SK-N-SH treated with all-trans-retinoic acid at 6 μM for 48 hours (cell line): ENCODE data around the gene KYAT1.

Source experiments
- ATAC-seq: fragments of 200-7000 bp; cut with Tn5 transposase; 3 replicates; pipeline ENCODE4 v1.9.1; 2020; ENCODE audit warnings: mild to moderate bottlenecking, moderate library complexity
- ARNTL ChIP-seq: fragments of 450-650 bp; formaldehyde crosslinking; IDR thresholded peaks from 2 replicates; pipeline ENCODE4 v1.5.0; 2020; ENCODE audit warnings: low read depth, mild to moderate bottlenecking, moderate library complexity, borderline replicate concordance
- BACH2 ChIP-seq: fragments of 250-450 bp; sonication (Bioruptor Pico); IDR thresholded peaks from 2 replicates; pipeline ENCODE4 v1.9.0; 2021; ENCODE audit warnings: mild to moderate bottlenecking, borderline replicate concordance
- CREB5 ChIP-seq: fragments of 250-450 bp; sonication (Bioruptor Pico); IDR thresholded peaks from 2 replicates; pipeline ENCODE4 v1.5.1; 2020; ENCODE audit warnings: low read depth, mild to moderate bottlenecking, moderate library complexity
- CSDC2 ChIP-seq: fragments of 250-450 bp; sonication (Bioruptor Pico); IDR thresholded peaks from 2 replicates; pipeline ENCODE4 v1.5.0; 2020; ENCODE audit warnings: mild to moderate bottlenecking, moderate library complexity
- CSRNP3 ChIP-seq: fragments of 250-450 bp; sonication (Bioruptor Pico); IDR thresholded peaks from 2 replicates; pipeline ENCODE4 v1.5.1; 2021; ENCODE audit warnings: mild to moderate bottlenecking, moderate library complexity
- ESRRG ChIP-seq: fragments of 250-450 bp; sonication (Bioruptor Pico); IDR thresholded peaks from 2 replicates; pipeline ENCODE4 v1.6.1; 2021; ENCODE audit warnings: mild to moderate bottlenecking
- GLIS3 ChIP-seq: fragments of 250-450 bp; sonication (Bioruptor Pico); IDR thresholded peaks from 2 replicates; pipeline ENCODE4 v1.5.0; 2020; ENCODE audit warnings: mild to moderate bottlenecking, moderate library complexity
- ISL1 ChIP-seq: fragments of 250-450 bp; sonication (Bioruptor Pico); IDR thresholded peaks from 2 replicates; pipeline ENCODE4 v2.1.2; 2022; ENCODE audit warnings: mild to moderate bottlenecking, moderate library complexity
- OSR1 ChIP-seq: fragments of 250-450 bp; sonication (Bioruptor Pico); IDR thresholded peaks from 2 replicates; pipeline ENCODE4 v1.8.0; 2022; ENCODE audit warnings: moderate library complexity, mild to moderate bottlenecking, inconsistent platforms
- PATZ1 ChIP-seq: fragments of 250-450 bp; sonication (Bioruptor Pico); IDR thresholded peaks from 2 replicates; pipeline ENCODE4 v1.8.0; 2020; ENCODE audit warnings: mild to moderate bottlenecking, moderate library complexity, borderline replicate concordance
- POU6F1 ChIP-seq: fragments of 250-450 bp; sonication (Bioruptor Pico); IDR thresholded peaks from 2 replicates; pipeline ENCODE4 v1.8.0; 2021; ENCODE audit warnings: low read depth, mild to moderate bottlenecking, moderate library complexity, borderline replicate concordance
- PPARA ChIP-seq: fragments of 250-450 bp; sonication (Bioruptor Pico); IDR thresholded peaks from 2 replicates; pipeline ENCODE4 v1.5.0; 2020; ENCODE audit warnings: mild to moderate bottlenecking, borderline replicate concordance
- RARB ChIP-seq: fragments of 250-450 bp; sonication (Bioruptor Pico); IDR thresholded peaks from 2 replicates; pipeline ENCODE4 v1.8.0; 2021; ENCODE audit warnings: mild to moderate bottlenecking, moderate library complexity
- TCF4 ChIP-seq: fragments of 250-450 bp; sonication (Bioruptor Pico); IDR thresholded peaks from 2 replicates; pipeline ENCODE4 v1.8.0; 2021; ENCODE audit warnings: mild to moderate bottlenecking, moderate library complexity, borderline replicate concordance
- TOX ChIP-seq: fragments of 250-450 bp; sonication (Bioruptor Pico); IDR thresholded peaks from 2 replicates; pipeline ENCODE4 v1.8.0; 2021; ENCODE audit warnings: mild to moderate bottlenecking, moderate library complexity, borderline replicate concordance
- TSHZ2 ChIP-seq: fragments of 250-450 bp; sonication (Bioruptor Pico); IDR thresholded peaks from 2 replicates; pipeline ENCODE4 v1.5.0; 2020; ENCODE audit warnings: mild to moderate bottlenecking, moderate library complexity
- ZC3H10 ChIP-seq: fragments of 250-450 bp; sonication (Bioruptor Pico); IDR thresholded peaks from 2 replicates; pipeline ENCODE4 v1.5.1; 2021; ENCODE audit warnings: mild to moderate bottlenecking, moderate library complexity
- ZFP3 ChIP-seq: fragments of 250-450 bp; sonication (Bioruptor Pico); IDR thresholded peaks from 2 replicates; pipeline ENCODE4 v1.5.0; 2020; ENCODE audit warnings: mild to moderate bottlenecking, moderate library complexity
- ZNF565 ChIP-seq: fragments of 450-650 bp; formaldehyde crosslinking; conservative IDR thresholded peaks from 2 replicates; pipeline ENCODE4 v1.5.0; 2020; ENCODE audit warnings: low read depth, mild to moderate bottlenecking, moderate library complexity
- ZNF70 ChIP-seq: fragments of 450-650 bp; formaldehyde crosslinking; IDR thresholded peaks from 2 replicates; pipeline ENCODE4 v1.5.0; 2020; ENCODE audit warnings: mild to moderate bottlenecking, moderate library complexity
- ZNF8 ChIP-seq: fragments of 450-650 bp; formaldehyde crosslinking; IDR thresholded peaks from 2 replicates; pipeline ENCODE4 v1.5.0; 2020; ENCODE audit warnings: mild to moderate bottlenecking, moderate library complexity

KYAT1 gene

GRCh38 chr9:128835246-128836210 lies 46.2 kb downstream of the KYAT1 start (continued):
- TF ChIP-seq PATZ1 (CRISPR knock-in tag) (no peak), ISL1 (CRISPR knock-in tag) (no peak), GLIS3 (CRISPR knock-in tag) (no peak)

GRCh38 chr9:128833696-128834095 lies 48.1 kb downstream of the KYAT1 start:
- no peak for TF ChIP-seq ZC3H10 (CRISPR knock-in tag)
- TF ChIP-seq ISL1 (CRISPR knock-in tag) = no peak
- TF ChIP-seq TSHZ2 (CRISPR knock-in tag) = no peak
- no peak for TF ChIP-seq BACH2
- no peak for TF ChIP-seq ZFP3
- no peak for TF ChIP-seq ZNF70 (CRISPR knock-in tag)
- TF ChIP-seq OSR1 (CRISPR knock-in tag) = no peak
- TF ChIP-seq PPARA (CRISPR knock-in tag) = no peak
- no peak for TF ChIP-seq ZNF565 (CRISPR knock-in tag)
- TF ChIP-seq TCF4 (CRISPR knock-in tag) = no peak
- TF ChIP-seq ARNTL (CRISPR knock-in tag) = no peak
- TF ChIP-seq CREB5 (CRISPR knock-in tag) = no peak
- ATAC-seq = no peak

GRCh38 chr9:128829477-128830251 lies 52.1 kb downstream of the KYAT1 start, which contains the start of gene SPOUT1:
Gene SPOUT1, minus strand, starts transcription at chr9:128829794. Its CDS starts 14 bp downstream, at chr9:128829780.
- TF ChIP-seq TOX (CRISPR knock-in tag) (no peak), ESRRG (CRISPR knock-in tag) (no peak), PPARA (CRISPR knock-in tag) (no peak), BACH2 (no peak), CSDC2 (CRISPR knock-in tag) (no peak), CSRNP3 (no peak), ZNF565 (CRISPR knock-in tag) (no peak), ARNTL (CRISPR knock-in tag) (no peak), PATZ1 (CRISPR knock-in tag) (no peak), ZNF8 (CRISPR knock-in tag) (no peak), ZFP3 (no peak), GLIS3 (CRISPR knock-in tag) (no peak), ZNF70 (CRISPR knock-in tag) (no peak), RARB (no peak), OSR1 (CRISPR knock-in tag) (no peak), POU6F1 (CRISPR knock-in tag) (no peak)
- ATAC-seq = peak; percentile 98
